ENCODE measurements around the gene COX5A.

DNA sequence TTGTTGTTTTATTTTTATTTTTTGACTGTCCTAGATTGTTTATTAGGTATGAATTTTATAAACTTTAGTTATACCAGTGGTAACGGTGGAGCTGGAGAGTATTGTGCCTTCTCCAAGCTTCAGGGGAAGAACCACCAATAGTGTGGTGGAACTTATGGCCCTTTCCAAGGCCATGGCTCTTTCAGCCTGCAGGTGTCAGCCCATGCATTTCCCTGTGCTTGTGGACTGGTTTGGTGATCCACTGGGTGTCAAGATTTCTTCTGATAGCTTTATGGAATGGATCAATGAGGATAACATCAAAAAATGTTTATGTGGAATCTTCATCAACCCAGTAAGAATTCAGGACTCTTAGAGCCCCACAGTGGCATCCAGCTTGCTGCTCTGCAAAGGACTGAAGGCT lies 38.3 kb upstream of the COX5A start:
- TF ChIP-seq POLR2AphosphoS5 (IDR thresholded peaks at IDR 0.05; ENCODE audit: low read depth, low read length) (no peak), SIN3A (IDR thresholded peaks at IDR 0.05; ENCODE audit: borderline replicate concordance, insufficient read depth, low read length) (no peak)
- TF ChIP-seq, protein P1, sequence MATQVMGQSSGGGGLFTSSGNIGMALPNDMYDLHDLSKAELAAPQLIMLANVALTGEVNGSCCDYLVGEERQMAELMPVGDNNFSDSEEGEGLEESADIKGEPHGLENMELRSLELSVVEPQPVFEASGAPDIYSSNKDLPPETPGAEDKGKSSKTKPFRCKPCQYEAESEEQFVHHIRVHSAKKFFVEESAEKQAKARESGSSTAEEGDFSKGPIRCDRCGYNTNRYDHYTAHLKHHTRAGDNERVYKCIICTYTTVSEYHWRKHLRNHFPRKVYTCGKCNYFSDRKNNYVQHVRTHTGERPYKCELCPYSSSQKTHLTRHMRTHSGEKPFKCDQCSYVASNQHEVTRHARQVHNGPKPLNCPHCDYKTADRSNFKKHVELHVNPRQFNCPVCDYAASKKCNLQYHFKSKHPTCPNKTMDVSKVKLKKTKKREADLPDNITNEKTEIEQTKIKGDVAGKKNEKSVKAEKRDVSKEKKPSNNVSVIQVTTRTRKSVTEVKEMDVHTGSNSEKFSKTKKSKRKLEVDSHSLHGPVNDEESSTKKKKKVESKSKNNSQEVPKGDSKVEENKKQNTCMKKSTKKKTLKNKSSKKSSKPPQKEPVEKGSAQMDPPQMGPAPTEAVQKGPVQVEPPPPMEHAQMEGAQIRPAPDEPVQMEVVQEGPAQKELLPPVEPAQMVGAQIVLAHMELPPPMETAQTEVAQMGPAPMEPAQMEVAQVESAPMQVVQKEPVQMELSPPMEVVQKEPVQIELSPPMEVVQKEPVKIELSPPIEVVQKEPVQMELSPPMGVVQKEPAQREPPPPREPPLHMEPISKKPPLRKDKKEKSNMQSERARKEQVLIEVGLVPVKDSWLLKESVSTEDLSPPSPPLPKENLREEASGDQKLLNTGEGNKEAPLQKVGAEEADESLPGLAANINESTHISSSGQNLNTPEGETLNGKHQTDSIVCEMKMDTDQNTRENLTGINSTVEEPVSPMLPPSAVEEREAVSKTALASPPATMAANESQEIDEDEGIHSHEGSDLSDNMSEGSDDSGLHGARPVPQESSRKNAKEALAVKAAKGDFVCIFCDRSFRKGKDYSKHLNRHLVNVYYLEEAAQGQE (IDR thresholded peaks at IDR 0.05; ENCODE audit: insufficient read depth in 1 of 2, low read depth in 2 of 2, low read length in 2 of 2): no peak

Data from PFSK-1 (cell line).